ENCODE measurements around the gene CRPPA. TPM values are rescaled to one million over a fixed set of nuclear protein-coding genes. Genes with fewer than 3 reads are reported as not detected.

Gene CRPPA
- total RNA-seq, 8 experiments from 2014 or later: 1.0 to 2.6 (median 1.7) TPM

Other genes with a start within 250 kb of the CRPPA start
- 10 to 100 TPM in 1 of 8 experiments, 1 to 10 TPM in 3, under 1 TPM in 3, not detected in 1; 0.54 to 39.0 (median 1.7) TPM for gene SOSTDC1, start 44.2 kb upstream of the CRPPA start, total RNA-seq
- not detected for gene LRRC72, start 105.3 kb upstream of the CRPPA start, total RNA-seq
- 10 to 100 TPM; 10.6 to 40.7 (median 32.1) TPM for gene ANKMY2, start 224.2 kb upstream of the CRPPA start, total RNA-seq
- gene BZW2, start 224.6 kb upstream of the CRPPA start, total RNA-seq: 100 to 1,000 TPM in 6 of 8 experiments, 10 to 100 TPM in 2; 32.3 to 194 (median 111) TPM